GM19372 (cell line): ENCODE results near the gene EP400.

Experiments
- ATAC-seq: cut with Tn5 transposase; IDR thresholded peaks from one replicate; pipeline ENCODE4 v1.9.1; 2021; ENCODE audit warnings: mild to moderate bottlenecking, low read depth, moderate library complexity; ENCODE audit not compliant: unreplicated experiment

EP400 gene

GRCh38 chr12:132106921-132107320 lies 157.2 kb downstream of the EP400 start:
- ATAC-seq = no peak

DNA sequence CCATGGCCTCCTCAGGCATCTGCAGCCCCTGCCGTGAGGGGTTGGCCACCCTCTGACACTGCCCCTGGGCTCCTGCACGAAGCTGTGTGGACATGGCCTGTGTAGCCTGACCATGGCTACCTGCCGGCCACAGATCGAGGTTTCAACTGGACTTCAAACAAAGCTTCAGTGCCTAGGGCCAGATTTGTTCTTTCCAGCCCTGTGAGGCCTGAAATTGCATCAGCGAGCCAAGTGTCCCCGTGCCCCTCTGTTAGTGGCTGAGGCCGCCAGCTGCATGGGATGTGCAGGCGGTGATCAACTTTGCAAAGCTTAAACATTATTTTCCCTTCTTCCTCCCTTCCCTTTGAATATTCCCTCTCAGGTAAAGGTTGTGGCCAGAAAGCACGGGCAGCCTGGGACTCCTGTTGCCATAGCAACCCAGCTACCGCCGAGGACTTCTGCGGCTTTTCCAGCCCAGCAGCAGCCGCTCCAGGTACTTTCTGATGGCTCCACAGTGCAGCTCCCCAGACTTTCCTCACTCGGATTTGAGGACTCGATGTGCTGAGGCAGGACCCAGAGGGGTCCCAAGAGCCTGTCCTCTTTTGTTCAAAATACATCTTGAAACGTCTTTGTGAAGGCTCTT lies 158.6 kb downstream of the EP400 start:
- no peak for ATAC-seq

DNA sequence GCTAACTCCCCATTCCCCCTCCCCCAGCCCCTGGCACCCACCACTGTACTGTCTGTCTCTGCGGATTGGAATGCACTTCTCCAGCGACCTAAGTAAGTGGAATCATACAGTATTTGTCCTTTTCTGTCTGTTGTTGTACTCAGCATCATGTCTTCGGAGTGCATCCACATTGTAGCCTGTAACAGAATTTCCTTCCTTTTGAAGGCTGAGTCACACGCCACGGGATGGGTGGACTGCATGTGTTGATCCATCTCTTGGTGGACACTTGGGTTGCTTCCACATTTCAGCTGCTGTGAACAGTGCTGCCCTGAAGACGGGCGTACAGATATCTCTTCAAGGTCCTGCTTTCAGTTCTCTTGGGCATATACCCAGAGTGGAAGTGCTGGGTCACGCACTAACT lies 160.0 kb downstream of the EP400 start:
- ATAC-seq = no peak

DNA sequence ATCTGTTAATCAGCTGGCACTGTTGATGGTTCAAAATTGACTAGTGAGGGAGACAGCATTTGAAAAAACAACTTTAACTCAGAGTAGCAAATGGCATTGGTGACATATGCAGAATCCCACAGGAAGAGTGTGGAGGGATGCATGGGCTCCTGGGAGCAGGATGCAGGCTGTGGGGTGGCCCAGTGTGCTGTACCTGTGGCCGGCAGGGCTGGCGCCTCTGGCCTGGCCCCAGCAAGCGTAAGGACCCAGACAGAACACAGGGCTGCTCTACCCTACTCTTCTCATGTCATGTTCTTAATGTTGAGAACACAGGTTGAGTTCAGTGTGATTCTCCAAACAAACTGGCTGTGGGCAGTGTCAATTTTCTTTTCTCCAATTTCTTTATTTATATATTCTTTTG lies 160.9 kb downstream of the EP400 start:
- ATAC-seq = no peak

- ATAC-seq = no peak
These were observed 162.0 kb downstream of the EP400 start for GRCh38 chr12:132111654-132112304.

DNA sequence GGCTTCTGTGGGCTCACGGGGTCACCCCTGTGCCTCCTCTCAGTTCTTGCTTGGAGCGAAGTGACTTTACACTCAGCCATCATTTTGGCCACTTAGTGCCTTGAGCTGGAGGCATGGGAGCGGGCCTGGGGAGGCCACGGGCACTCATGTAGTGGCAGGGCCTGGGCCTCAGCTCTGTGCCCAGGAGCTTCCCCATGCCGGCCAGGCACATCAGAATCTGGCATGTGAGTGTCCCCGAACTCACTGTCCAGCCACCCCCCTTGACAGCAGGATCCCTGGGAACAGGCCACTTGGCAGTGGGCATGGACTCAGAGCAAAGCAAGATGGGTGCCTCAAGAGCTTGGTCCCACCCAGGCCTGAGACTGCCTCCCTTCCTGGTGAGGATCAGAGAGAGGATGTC lies 164.9 kb downstream of the EP400 start:
- ATAC-seq = no peak

- ATAC-seq = no peak
These were observed 165.8 kb downstream of the EP400 start for GRCh38 chr12:132115500-132115899.

- ATAC-seq = no peak
These were observed 167.2 kb downstream of the EP400 start for GRCh38 chr12:132116709-132117557.

DNA sequence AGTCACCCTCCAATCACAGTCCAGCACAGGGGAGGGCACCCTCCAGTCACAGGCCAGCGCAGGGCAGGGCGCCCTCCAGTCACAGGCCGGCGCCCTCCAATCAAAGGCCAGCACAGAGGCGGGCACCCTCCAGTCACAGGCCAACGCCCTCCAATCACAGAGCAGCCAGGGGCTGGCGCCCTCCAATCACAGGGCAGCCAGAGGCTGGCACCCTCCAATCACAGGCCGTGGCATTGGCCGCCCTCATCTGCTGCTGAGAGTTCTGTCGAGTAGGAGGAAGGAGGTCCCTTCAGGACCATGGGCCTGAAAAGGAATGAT lies 167.8 kb downstream of the EP400 start:
- no peak for ATAC-seq

DNA sequence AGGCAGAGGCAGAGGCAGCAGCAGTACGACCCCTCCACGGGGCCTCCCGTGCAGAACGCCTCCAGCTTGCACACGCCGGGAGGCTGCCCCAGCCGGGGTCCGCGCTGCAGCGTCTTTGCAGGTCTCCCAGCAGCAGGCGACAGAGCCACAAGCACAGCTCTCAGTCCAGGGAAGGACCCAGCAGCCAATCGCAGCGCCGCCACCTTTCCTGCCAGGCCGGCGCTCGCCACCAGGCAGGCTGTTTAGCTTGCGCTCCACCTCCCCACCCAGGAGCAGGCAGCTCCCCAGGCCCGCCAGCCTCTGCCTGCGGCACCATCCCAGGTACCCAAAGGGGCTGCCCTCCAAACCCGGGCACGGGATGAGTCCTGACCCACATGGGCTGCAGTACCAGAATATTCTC lies 169.1 kb downstream of the EP400 start:
- no peak for ATAC-seq

GRCh38 chr12:132121283-132121682 lies 171.5 kb downstream of the EP400 start:
- no peak for ATAC-seq

DNA sequence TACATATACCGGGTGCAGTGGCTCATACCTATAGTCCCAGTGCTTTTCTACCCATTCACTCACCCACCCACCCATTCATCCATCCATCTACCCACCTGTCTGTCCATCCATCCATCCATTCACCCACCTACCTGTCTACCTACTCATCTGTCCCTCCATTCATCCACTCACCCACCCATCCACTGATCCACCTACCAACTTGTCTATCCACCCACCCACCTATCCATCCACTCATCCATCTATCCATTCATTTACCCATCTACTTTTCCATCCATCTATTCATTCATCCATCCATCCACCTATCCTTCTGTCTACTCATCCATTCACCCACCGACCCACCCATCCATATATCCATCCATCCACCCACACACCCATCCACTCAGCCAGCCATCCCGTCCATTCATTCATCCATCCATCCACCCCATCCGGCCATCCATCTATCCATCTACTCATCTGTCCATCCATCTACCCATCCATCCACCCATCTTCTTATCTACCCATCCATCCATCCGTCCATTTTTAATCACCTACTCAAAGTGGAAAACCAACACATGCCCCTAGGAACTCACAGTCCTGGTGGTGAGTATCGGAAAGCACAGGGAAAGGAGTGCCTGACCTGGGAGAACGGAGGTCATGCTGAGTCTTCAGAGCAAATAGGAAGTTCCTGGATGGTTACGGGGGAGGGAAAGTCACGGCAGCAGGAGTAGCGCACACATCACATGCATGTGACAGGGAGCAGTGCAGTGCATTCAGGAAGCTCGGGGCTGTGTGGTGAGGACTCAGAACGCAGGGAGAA lies 174.4 kb downstream of the EP400 start:
- ATAC-seq = no peak

DNA sequence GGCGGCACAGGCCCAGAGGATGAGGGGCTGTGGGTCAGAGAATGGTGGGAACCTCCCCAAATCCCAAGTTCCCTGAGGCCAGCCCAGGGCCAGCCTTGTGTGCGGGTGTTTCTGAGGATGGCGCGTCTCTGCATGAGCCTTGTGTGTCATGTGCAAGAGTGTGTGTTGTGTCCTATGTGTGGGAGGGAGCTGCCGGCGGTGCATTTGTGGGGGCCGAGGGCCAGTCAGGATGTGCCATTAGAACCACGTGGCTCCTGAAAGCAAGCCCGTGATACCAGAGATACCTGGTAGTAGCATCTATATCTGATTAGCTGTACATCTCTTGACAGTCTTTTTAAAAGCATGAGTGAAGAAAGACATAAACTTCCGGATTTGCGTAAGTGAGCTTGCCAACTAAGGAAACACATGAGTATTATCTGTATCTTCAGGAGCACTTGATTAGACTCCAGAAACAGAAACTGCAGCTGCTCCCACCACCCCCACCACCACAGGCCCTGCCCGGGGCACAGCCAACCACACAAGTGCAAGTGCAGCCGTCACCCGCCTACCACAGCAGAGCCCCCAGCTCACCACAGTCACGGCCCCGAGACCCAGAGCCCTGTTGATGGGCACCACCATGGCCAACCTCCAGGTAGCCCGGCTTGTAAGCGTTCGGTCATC lies 175.2 kb downstream of the EP400 start:
- no peak for ATAC-seq

DNA sequence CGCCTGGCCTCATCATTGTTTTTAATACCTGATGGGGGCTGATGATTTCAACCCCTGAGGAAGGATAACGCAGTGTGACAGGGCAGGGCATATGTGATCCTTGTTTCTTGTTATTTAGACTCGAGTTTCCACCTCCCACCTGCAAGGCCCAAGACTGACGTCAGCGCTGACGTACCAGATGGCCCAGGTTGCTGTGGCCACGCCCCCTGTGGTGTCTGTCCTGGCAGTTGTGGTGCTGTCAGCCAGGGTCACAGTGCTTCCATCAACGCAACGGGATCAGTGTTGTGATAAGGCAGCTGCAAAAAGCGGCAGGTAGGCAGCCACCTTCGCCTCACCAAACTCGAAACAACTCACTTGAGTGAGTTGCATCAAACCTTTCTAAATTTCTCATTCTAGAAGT lies 176.0 kb downstream of the EP400 start:
- no peak for ATAC-seq

- ATAC-seq = no peak
These were observed 177.3 kb downstream of the EP400 start for GRCh38 chr12:132127041-132127440.

GRCh38 chr12:132129007-132129406 lies 179.3 kb downstream of the EP400 start:
- no peak for ATAC-seq

GRCh38 chr12:132130690-132131089 lies 180.9 kb downstream of the EP400 start:
- ATAC-seq = no peak
